GM21619 (cell line): ENCODE data around the gene TRIM28.
A peak's percentile ranks its signal among the peaks of the same experiment; 100 is the strongest.

Source experiments
- ATAC-seq: cut with Tn5 transposase; IDR thresholded peaks from one replicate; pipeline ENCODE4 v1.9.1; 2021; ENCODE audit not compliant: unreplicated experiment

The TRIM28 gene

DNA sequence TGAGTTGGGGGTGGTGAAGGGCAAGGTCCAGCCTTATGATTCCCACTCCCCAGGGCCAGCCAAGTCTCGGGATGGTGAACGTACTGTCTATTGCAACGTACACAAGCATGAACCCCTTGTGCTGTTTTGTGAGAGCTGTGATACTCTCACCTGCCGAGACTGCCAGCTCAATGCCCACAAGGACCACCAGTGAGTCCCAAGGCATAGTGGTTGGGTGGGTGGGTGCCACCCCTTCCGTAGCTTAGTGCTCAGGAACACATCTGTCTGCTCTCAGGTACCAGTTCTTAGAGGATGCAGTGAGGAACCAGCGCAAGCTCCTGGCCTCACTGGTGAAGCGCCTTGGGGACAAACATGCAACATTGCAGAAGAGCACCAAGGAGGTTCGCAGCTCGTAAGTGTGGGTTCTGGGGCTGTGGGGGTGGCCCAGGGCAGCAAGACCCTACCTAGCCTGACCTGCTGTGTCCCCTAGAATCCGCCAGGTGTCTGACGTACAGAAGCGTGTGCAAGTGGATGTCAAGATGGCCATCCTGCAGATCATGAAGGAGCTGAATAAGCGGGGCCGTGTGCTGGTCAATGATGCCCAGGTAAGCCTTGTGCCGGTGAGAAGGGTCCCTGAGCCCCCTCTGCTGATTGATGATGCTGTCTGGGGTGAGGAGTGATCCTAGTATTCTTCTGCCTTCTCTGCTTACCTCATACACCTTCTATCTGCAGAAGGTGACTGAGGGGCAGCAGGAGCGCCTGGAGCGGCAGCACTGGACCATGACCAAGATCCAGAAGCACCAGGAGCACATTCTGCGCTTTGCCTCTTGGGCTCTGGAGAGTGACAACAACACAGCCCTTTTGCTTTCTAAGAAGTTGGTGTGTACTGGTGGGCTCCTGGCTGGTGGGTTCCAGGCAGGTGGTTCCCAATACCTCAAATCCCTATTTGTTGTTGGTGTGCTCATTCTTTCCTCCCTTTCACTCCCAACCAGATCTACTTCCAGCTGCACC lies 3.8 kb downstream of the TRIM28 start:
- ATAC-seq, result no peak

DNA sequence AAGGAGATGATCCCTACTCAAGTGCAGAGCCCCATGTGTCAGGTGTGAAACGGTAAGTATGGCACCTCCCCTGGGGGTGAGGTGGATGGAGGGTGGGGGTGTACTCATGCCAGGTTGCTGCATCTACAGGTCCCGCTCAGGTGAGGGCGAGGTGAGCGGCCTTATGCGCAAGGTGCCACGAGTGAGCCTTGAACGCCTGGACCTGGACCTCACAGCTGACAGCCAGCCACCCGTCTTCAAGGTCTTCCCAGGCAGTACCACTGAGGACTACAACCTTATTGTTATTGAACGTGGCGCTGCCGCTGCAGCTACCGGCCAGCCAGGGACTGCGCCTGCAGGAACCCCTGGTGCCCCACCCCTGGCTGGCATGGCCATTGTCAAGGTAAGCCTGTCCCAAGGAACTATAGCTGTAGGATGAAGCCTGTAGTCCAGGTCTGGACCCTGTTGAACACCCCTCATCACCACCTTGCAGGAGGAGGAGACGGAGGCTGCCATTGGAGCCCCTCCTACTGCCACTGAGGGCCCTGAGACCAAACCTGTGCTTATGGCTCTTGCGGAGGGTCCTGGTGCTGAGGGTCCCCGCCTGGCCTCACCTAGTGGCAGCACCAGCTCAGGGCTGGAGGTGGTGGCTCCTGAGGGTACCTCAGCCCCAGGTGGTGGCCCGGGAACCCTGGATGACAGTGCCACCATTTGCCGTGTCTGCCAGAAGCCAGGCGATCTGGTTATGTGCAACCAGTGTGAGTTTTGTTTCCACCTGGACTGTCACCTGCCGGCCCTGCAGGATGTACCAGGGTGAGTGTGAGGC lies 5.2 kb downstream of the TRIM28 start:
- ATAC-seq, result no peak

DNA sequence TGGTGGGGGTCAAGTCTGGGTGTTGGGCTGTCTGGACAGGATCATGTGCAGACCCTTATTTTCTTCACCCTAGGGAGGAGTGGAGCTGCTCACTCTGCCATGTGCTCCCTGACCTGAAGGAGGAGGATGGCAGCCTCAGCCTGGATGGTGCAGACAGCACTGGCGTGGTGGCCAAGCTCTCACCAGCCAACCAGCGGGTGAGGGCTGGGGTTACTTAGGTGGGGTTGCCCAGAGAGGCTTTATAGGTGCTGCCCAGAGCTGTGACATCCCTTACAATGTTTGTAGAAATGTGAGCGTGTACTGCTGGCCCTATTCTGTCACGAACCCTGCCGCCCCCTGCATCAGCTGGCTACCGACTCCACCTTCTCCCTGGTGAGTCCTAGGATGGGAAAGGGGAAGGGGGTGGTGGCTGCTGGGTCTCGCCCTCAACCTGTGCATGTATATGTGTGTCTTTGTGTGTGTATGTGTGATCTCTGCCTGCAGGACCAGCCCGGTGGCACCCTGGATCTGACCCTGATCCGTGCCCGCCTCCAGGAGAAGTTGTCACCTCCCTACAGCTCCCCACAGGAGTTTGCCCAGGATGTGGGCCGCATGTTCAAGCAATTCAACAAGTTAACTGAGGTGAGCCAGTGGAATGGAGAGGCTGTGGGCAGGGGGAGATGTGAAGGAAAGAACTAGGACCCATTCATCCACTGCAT lies 5.9 kb downstream of the TRIM28 start:
- no peak for ATAC-seq

DNA sequence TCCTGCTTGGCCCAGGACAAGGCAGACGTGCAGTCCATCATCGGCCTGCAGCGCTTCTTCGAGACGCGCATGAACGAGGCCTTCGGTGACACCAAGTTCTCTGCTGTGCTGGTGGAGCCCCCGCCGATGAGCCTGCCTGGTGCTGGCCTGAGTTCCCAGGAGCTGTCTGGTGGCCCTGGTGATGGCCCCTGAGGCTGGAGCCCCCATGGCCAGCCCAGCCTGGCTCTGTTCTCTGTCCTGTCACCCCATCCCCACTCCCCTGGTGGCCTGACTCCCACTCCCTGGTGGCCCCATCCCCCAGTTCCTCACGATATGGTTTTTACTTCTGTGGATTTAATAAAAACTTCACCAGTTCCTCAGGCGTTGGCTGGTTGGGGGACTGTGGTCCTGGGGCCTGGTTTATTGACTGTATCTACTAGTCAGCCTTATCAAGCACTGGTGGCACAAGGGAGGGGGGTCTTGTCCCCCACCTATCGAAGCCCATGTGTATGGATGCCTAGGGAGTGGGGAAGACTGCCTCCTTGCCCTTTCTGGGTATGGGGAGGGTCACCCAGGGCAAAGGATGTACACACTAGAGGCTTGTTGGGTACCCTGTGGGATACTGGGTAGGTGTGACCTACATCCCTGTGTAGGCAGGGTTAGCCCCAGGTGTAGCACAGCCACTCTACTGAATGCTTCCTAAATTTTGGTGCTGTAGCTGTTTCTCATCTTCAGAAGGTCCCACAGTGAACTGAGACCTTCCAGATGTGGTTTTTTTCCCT lies 6.7 kb downstream of the TRIM28 start:
- no peak for ATAC-seq

DNA sequence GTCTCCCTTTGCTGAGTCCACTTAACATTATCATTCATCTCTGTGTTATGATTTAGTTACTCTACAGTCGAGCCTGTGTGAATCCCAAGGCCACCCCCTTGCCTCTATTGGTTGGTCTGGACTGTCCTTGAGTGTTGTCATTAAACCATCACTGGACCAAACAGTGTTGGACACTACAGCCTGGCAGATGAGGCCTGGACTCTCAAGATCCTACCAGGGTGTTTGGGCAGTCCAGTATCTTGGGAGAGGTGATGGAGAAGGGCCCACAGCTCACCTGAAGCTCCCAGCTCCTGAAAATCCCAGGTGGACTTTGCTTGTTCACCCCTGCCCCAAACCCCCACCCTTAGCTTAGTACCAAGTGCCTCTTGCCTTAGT lies 7.2 kb downstream of the TRIM28 start:
- no peak for ATAC-seq

DNA sequence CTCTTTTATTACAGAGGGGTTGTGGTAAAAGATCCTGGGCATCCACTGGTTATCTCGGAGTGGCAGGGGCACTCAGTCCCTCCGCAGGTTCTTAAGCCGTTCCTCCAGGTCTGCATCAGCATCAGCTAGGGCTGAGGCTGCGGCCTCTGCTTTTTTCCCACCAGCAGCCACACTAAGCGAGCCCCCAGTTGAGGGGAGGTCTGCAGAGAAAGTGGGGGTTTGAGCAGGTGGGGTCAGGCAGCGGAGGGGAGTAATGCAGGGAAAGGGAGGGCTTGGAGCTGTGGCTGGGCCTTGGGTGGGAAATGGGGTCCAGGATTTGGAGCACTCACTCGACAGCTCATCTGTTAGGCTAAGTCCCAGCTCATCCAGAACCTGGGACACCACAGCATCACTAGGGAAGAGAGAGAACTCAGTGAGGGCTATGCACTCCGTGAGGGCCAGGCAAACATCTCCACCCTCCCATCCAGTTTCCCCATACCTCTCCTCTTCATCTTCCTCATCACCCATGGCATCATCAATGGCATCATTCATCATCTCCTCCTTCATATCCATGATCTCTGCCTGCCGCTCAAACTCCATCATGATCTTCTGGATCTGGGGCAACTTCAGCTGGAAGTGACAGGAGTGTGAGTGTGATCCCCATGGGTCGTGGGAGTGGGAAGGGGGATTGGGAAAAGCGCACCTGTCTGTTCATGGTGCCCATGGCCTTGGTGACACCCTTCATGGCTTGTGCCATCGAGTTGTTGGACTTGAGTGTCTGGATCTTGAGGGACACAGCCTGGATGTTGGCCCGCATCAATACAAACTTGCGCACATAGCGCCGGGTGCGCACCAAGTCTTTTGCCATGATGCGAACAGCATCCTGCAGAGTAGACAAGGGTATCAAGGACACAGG lies 8.0 kb downstream of the TRIM28 start:
- ATAC-seq, result no peak

DNA sequence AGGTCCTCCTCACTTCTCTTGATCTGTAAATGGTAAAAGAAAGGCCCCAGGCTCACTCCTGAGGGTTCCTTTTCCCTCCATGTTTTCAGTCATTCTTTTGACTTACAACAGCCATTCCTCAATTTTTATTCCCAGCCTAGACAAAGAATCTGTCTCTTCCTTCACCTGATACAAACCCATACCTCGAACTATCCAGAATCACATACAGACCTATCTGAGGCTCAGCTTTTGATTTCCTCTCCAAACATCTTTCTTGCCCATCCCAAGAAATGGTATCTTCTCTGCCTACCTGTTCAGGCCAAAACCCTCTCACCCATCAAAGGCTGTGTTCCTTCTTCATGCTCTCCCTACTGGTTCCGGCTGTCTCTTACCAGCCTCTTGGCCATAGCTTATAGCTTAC lies 8.8 kb downstream of the TRIM28 start:
- no peak for ATAC-seq

DNA sequence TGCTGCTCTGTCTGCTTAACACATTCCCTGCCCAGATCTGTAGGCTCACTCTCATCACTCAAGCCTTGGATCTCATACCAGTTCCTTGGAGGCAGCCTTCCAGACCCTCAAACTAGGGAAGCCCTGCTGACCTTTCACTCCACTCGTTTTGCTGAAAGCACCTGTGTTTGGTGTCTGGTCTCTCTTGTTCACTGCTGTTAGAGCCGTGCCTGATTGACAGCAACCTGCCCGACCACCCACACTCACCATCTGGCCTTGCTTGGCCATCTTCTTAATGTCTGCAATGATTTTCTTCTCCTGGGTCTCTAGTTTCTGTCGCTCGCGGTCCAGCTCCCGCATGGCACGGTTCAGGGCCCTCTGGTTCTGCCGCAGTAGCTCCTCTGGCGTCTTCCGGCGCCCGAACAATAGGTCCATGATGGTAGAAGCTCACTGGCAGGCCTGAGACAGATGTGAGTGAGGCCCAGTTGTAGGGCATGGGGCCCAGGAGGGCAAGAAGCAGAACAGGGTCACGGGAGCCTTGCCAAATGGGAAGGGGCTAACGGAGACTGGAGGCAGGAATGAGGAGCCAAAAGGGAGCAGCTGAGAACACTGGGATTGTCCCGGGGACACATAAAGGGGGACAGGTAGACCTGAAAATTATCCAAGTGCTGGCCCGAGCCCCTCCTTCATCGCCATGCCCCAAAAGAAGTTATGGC lies 10.1 kb downstream of the TRIM28 start:
- no peak for ATAC-seq

DNA sequence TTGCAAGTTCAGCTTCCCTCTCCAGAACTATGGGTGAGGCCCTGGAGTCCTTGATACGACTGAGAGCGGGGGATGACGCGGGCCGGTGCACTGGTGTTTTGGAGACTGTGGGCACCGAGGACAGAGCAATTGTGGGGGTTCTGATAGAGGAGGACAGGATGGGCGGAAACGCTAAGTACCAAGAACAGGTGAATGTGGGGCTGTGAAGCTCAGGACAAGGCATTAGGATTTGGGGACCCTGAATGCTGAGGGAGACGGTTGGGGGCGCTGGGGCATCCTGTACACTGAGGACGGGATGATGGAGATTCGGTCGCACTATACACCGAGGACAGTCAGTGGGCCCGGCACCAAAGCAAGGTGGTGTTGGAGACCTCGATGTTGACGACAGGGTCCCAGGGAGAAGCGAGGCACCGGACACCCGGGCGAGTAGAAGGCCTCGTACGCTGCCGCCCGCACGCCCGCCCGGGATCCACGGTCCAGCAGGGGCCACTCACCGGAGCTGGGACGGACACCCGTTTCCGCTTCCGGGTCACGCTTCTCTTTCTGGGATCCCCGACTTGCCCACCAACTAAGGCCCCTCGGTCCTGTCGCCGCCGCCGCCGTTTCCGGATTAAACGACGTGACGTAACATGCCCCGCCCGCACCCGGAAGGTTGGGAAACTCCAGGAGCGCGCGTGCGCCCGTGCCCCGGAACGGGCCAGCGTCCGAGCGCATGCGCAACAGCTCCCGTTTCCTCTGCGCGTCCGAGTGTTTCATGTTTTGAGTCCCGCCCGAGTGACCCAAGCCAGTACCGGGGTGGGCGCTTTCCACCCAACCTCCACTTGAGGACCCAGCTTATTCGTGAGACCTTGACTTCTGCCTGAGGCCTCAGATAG lies 10.9 kb downstream of the TRIM28 start, which contains the start of gene CHMP2A:
CHMP2A (minus strand) TSS at position 612 of the 875 bp plus-strand sequence. CDS start 893 bp downstream, outside the sequence.
- peak; percentile 26 for ATAC-seq

DNA sequence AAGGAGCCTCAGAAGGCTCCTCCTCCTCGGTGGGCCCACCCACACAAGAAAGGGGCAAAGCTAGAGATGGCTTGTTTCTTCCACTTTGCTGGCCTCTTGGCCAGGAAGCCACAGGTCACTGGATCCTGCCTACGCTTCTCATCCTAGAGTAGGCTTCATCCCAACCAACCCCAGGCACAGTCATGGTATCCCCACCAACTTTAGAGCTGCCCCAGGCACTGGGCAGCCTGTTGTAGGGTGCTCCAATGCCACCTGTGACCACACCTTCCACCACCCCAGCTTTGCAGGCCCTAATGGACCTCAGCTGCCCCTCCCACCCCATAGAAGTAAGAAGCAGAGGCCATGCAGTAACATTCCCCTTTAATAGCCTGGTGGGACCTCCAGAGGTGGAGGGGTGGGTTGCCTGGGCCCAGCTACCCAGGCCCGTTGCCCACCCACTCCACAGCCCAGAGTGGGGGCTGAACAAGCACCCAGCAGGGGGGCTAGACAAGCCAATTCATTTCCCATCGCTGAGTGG lies 11.6 kb downstream of the TRIM28 start:
- ATAC-seq, result no peak

DNA sequence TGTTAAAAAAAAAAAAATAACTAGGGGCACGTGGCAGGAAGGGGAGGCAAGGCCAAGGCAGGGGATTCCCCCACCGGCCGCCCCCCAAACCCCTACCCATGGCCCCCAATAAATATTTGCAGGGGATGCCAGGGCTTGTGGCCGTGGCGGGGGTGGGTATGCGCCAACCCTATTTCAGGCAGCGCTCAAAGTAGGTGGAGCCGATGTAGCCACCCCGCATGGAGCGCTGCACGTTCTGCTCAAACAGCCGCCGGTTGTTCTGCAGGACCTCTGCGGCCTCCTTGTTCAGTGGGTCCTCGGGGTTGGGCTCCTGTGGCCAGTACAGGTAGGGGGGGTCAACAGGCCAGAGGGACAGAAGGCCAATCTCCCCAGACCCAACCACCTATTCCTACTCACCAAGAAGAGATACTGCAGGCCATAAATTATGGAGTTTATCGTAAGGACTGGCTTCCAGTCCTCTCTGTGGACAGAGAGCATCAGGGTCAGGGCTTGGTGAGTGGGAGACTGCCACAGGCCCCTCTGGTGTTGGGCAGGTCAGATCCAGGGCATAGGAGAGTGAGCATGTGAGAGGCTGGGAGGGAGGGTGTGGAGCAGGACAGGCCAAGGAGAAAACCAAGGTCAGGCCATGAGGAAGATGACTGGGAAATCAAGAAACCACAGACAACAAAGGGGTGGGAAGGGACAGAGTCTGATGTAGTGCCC lies 12.2 kb downstream of the TRIM28 start:
- no peak for ATAC-seq

DNA sequence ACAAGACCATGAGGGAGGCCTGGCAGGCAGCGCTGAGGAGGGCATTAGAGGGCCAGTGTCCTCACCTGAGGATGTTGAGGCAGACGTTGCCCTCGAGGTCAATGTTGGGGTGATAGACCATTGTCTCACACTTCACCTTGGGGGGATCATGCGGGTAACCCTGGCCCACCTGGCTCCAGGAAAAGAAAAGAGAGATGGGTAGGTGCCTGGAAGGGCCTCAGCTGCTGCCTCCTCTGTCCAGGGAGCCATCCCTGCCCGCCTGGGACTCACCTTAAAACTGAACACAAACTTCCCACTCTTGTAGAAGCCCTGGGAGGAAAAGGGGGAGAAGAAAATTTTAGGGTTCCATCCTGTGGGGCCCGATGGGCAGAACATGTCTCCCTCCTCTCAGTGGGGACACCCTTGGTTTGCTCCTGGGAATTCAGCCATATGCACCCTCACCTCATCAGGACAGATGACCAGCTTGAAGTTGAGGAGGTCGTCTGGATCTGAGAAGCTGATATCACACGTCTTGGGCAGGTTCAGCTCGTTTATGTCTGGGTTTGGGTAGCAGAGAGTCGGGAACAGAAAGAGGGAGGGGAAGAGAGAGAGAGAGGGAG lies 12.9 kb downstream of the TRIM28 start:
- ATAC-seq, result no peak

DNA sequence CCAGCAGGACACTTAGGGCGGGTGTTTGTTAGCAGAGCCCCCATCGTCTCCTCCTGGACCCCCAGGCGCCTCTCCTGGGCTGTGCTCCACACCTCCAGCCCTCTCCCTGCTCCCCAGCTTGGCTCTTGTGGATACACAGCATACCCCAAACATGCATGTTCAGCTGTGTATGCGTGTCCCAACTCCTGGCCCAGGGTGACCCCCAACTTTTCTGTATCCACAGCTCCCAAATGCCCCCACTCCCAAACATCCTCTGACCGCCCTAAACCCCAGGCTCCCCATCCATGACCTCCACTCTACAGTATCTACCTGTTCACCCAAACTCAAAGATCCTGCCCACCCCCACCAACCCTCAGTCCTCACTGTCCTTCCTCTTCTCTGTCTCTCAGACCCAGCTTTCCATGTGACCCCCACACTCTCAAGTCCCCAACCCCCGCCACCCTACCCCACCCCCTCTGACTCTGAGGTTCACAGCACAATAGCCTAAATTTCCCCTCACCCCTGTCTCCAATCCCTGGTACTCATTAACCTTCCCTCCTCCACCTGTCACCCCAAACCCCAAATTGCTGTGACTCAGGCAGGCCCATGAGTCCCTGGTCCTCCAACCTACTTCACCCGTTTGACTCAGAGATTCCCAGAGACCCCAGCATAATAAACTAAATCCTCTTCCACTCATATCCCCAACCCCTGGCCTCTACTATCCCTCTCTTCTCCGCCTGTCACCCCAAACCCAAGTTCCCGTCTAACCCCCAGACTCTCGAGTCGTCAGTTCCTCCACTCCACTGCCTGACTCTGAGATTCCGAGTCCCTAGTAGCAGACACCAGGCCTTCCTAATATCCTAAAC lies 13.6 kb downstream of the TRIM28 start:
- no peak for ATAC-seq

DNA sequence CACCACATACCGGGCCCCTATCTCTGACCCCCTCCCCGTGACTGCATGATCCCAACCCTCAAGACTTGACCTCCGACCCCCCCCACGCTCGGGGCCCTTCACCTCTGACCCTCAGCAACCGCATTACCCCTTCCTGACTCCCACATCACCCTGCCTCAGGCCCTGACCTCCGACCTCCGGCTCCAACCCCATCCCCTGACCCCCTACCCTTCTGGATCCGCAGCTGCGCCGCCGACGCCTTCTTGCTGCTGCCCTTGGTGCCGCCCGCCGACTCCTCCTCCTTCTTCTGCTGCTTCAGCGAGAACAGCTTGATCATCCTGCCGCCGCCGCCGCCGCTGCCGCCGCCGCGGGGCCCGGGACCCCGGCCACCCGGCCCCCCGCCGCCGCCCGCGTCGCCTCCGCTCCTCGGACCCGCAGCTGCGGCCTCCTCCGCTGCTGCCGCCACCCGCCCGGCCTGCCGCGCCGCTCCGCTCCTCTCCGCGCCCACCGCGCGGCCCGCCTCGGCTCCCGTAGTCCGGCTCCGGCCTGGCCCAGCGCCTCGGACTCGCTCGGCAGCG lies 14.3 kb downstream of the TRIM28 start, which contains the start of gene UBE2M:
UBE2M (minus strand) TSS at position 546 of the 557 bp plus-strand sequence; CDS start at position 316, 230 bp downstream.
- ATAC-seq, result no peak

DNA sequence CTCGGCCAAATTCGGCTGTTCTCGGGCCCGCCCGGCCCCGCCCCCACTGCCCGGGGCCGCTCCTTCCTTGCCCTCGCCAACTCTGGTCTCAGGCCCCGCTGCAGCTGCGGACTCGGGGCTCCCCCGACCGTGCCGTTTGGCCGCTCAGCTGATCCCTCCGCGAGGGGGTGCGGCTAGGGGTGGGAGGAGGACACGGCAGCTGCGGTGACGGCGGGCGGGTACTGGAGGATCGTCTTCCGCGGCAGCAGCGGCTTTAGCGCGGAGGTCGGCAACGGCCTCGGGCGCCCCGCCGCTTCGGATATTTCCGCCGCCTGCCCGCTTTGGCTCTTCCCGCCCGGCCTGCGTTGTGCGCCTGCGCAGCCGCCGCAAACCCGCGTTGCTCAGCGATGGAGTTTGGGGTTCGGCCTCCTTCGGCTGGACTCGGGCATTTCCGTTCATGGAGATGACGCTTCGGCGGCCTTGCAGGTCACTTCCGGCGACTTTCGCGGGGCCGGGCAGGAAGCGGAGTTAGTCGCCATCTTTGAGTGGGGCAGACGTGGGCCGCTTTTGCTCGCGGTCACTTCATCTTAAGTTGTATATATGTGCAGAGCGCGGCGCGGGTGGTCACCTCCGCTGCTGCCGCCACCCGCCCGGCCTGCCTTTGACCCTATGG lies 14.9 kb downstream of the TRIM28 start:
- ATAC-seq, result peak; percentile 43
